Natural killer cell (primary cell): Measurements from ENCODE around the gene OR56A4. TPM values are rescaled to one million over a fixed set of nuclear protein-coding genes. Genes with fewer than 3 reads are reported as not detected.

Experiments
- ATAC-seq, 3 donors: fragments of 150-1000 bp in 2 of 3; fragments of 200-7000 bp in 1 of 3; cut with Tn5 transposase; 1 replicate in 1 of 3; 2 replicates in 2 of 3; pipeline ENCODE4 v1.10.0; 2021; ENCODE audit warnings: mild to moderate bottlenecking in 2 of 3, moderate library complexity in 2 of 3
- DNase-seq, 2 donors: peaks; one replicate each; pipeline versions ENCODE4 v3.0.0 to v3.0.0-alpha.2; 2013 to 2021; ENCODE audit warnings: mixed read lengths in 1 of 2
- H3K27ac ChIP-seq: one replicate; pipeline ENCODE4 v1.5.1; 2013; ENCODE audit warnings: mild to moderate bottlenecking, low read length
- H3K27me3 ChIP-seq: one replicate; pipeline ENCODE4 v1.6.1; 2013; ENCODE audit warnings: low read length; ENCODE audit not compliant: control insufficient read depth, insufficient read depth
- H3K36me3 ChIP-seq: one replicate; pipeline ENCODE4 v1.6.1; 2013; ENCODE audit warnings: low read length; ENCODE audit not compliant: control insufficient read depth, insufficient read depth
- H3K4me1 ChIP-seq: one replicate; pipeline ENCODE4 v1.6.1; 2013; ENCODE audit warnings: low read length; ENCODE audit not compliant: control insufficient read depth, insufficient read depth
- H3K4me3 ChIP-seq: one replicate; pipeline ENCODE4 v1.5.1; 2013; ENCODE audit warnings: low read length
- H3K9me3 ChIP-seq: one replicate; pipeline ENCODE4 v1.6.1; 2013; ENCODE audit warnings: low read length; ENCODE audit not compliant: control insufficient read depth, insufficient read depth
- H3K27ac Mint-ChIP-seq, 2 donors: one replicate each; pipeline ENCODE4 v1.8.0; 2022; ENCODE audit warnings: mild to moderate bottlenecking in 2 of 2, mixed read lengths in 2 of 2, moderate library complexity in 1 of 2
- H3K27me3 Mint-ChIP-seq, 2 donors: one replicate each; pipeline ENCODE4 v1.8.0; 2022; ENCODE audit warnings: low read depth in 2 of 2, mixed read lengths in 2 of 2
- H3K36me3 Mint-ChIP-seq: one replicate; pipeline ENCODE4 v1.8.0; 2022; ENCODE audit warnings: mixed read lengths
- H3K4me1 Mint-ChIP-seq, 2 donors: one replicate each; pipeline ENCODE4 v1.8.0; 2022; ENCODE audit warnings: mixed read lengths in 2 of 2
- H3K4me3 Mint-ChIP-seq: one replicate; pipeline ENCODE4 v1.8.0; 2022; ENCODE audit warnings: mild to moderate bottlenecking, moderate library complexity, mixed read lengths
- H3K9me3 Mint-ChIP-seq, 2 donors: one replicate each; pipeline ENCODE4 v1.8.0; 2022; ENCODE audit warnings: mixed read lengths in 2 of 2
- WGBS: methylation state at CpG from one replicate; pipeline ENCODE4 v1.1.7; 2013; ENCODE audit warnings: missing lambda C conversion rate; ENCODE audit not compliant: insufficient coverage; 5-methylcytosine and 5-hydroxymethylcytosine counted together
- intact Hi-C: fragments of 100-400 bp; cut with micrococcal nuclease; formaldehyde crosslinking; loops from one replicate; pipeline ENCODE4 v1.14.2; 2022
- total RNA-seq, 4 donors: library from RNA; stranded (reverse); fragments of 120-200 nt in 1 of 4; gene quantifications; one replicate each; pipeline versions ENCODE4 v1.2.3 to v1.2.4, GENCODE V29; 2013 to 2022
- TF ChIP-seq, protein P1 (sequence below): fragments of 200-600 bp; IDR thresholded peaks from one replicate; pipeline ENCODE4 v1.8.0; 2022; ENCODE audit warnings: antibody characterized with exemption

OR56A4 gene
- total RNA-seq, 3 donors from 2014 or later (not counting 1 experiment from before 2014, with no cell fraction given), result 0.09 to 0.13 (median 0.09) TPM

DNA sequence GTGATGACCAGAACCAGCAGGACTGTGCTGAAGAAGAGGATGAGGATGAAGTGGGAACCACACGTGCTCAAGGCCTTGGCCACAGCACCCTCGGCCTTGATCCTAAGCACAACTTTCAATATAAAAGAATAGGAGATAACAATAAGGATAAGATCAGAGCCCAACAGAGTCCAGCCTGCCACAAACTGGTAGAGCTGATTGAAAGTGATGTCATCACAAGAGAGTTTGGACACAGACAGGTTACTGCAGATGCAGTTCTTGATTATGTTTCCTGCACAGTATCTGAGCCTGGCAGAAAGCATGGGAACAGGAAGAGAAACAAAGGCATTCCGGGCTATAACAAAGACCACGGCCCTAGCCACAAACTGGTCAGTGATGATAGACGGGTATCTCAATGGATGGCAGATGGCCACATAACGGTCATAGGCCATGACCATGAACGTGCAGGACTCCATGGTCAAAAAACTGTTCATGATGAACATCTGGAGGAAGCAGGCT, 4.5 kb downstream of the OR56A4 start:
- TF ChIP-seq, protein P1, sequence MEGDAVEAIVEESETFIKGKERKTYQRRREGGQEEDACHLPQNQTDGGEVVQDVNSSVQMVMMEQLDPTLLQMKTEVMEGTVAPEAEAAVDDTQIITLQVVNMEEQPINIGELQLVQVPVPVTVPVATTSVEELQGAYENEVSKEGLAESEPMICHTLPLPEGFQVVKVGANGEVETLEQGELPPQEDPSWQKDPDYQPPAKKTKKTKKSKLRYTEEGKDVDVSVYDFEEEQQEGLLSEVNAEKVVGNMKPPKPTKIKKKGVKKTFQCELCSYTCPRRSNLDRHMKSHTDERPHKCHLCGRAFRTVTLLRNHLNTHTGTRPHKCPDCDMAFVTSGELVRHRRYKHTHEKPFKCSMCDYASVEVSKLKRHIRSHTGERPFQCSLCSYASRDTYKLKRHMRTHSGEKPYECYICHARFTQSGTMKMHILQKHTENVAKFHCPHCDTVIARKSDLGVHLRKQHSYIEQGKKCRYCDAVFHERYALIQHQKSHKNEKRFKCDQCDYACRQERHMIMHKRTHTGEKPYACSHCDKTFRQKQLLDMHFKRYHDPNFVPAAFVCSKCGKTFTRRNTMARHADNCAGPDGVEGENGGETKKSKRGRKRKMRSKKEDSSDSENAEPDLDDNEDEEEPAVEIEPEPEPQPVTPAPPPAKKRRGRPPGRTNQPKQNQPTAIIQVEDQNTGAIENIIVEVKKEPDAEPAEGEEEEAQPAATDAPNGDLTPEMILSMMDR, result no peak

DNA sequence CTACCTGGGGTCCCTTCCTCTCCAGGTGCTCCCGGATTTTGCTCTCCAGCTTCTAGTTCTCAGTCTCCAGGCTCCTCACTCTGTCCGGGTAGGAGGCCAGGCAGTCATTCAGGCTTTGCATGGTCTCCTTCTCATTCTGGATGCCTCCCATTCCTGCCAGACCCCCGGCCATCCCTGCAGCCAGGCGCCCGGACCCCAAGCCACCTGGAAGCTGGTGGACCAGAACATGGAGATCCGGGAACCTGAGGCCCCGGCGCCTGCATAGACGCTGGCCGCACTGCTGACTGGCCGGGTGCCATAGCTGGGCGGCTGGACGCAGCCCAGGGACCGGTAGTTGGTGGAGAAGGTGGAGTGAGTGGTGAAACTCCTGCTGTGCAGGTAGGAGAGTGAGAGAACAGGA, 12.0 kb downstream of the OR56A4 start:
- ATAC-seq (no peak), DNase-seq (no peak)
- intact Hi-C loops, result no loop called here
- Mint-ChIP-seq H3K4me1 (no peaks in the 10 kb centered on the region), H3K27ac (no peak overlapping the region), H3K36me3 (no peaks in the 10 kb centered on the region), H3K27me3 (peaks cover 7 to 14% of the 10 kb centered on the region in 2 donors), H3K4me3 (no peak overlapping the region), H3K9me3 (no peaks in the 10 kb centered on the region)
- H3K27ac ChIP-seq, result no peak overlapping the region
- 88% methylated on average over 14 of the region's 14 CpGs for whole genome bisulfite sequencing
- no peaks in the 10 kb centered on the region for H3K4me1 ChIP-seq
- no peaks in the 10 kb centered on the region for H3K36me3 ChIP-seq
- no peaks in the 10 kb centered on the region for H3K9me3 ChIP-seq
- H3K27me3 ChIP-seq, result no peaks in the 10 kb centered on the region
- H3K4me3 ChIP-seq, result no peak overlapping the region
- TF ChIP-seq, protein P1, result no peak

More for the DNA sequence above, 4.5 kb downstream of the OR56A4 start:
- Mint-ChIP-seq H3K27ac (no peak overlapping the region), H3K27me3 (peaks cover 23 to 49% of the 10 kb centered on the region in 2 donors), H3K9me3 (no peaks in the 10 kb centered on the region), H3K36me3 (no peaks in the 10 kb centered on the region), H3K4me3 (no peak overlapping the region), H3K4me1 (no peaks in the 10 kb centered on the region)
- Histone ChIP-seq H3K27ac (no peak overlapping the region), H3K27me3 (no peaks in the 10 kb centered on the region), H3K4me3 (no peak overlapping the region), H3K9me3 (no peaks in the 10 kb centered on the region), H3K36me3 (no peaks in the 10 kb centered on the region), H3K4me1 (no peaks in the 10 kb centered on the region)
- intact Hi-C loops, result no loop called here
- ATAC-seq (no peak), DNase-seq (no peak)
- WGBS, result 56% methylated on average over 5 of the region's 7 CpGs

DNA sequence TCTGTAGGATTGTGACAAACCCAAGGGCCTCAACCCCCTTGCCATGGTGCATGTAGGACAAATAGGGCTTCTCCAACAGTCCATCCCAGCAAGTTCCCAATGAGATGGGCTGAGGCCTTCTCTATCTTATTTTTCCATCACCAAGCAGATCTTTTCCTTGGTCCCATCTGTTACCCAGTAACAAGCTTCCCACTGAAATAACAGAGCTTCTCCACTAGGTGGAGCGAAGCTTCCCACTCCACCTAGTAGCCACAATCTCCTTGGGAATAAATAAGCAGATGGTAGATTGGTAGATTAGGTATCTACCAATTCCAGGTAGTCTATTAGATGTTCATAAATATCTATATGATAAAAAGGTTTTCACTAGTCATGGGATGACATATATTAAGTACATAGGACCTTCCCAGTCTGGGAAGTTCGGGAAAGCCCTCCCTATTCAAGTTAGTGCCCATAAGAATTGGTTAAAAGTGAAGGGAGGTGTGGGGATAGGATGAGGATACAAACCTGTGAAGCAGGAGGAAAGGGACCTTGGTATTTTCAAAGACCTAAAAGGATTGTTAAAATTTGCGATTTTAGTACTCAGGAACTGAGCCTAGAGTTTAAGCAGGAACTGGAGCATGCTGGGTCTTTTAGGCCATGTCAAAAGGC, 14.0 kb downstream of the OR56A4 start:
- Histone ChIP-seq H3K4me1 (no peaks in the 10 kb centered on the region), H3K36me3 (no peaks in the 10 kb centered on the region), H3K27me3 (no peaks in the 10 kb centered on the region), H3K9me3 (no peaks in the 10 kb centered on the region), H3K4me3 (no peak overlapping the region), H3K27ac (no peak overlapping the region)
- Mint-ChIP-seq H3K4me3 (no peak overlapping the region), H3K36me3 (no peaks in the 10 kb centered on the region), H3K27ac (no peak overlapping the region), H3K27me3 (peaks cover 6 to 25% of the 10 kb centered on the region in 2 donors), H3K9me3 (no peaks in the 10 kb centered on the region), H3K4me1 (no peaks in the 10 kb centered on the region)
- intact Hi-C loops, result no loop called here
- 81% methylated on average over 2 of the region's 3 CpGs for WGBS
- TF ChIP-seq, protein P1, result peak; percentile 14
- ATAC-seq, result no peak
- no peak for DNase-seq

DNA sequence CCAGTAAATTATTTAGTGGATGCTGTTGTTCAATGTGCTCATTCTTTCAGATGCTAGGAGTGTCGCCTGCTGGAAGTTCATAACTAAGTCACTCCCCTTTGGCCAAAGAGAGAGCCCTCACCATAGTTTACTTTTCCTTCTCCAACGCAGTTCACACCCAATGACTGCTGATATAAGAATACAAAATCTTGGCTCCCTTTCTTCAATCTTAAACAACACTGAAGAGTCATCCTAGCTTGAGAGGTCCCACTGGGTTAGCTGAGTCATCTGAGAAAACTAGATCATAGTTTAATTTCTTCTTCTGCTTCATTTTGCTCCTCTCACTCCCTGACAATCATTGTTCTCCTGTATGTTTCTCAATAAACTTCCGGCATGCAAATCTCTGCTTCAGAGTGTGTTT, 14.6 kb downstream of the OR56A4 start:
- 87% methylated on average over 3 of the region's 3 CpGs for WGBS
- no peak overlapping the region for H3K27ac ChIP-seq
- TF ChIP-seq, protein P1, result no peak

More for the DNA sequence above, 14.6 kb downstream of the OR56A4 start:
- Histone ChIP-seq H3K36me3 (no peaks in the 10 kb centered on the region), H3K27me3 (no peaks in the 10 kb centered on the region), H3K4me1 (no peaks in the 10 kb centered on the region), H3K4me3 (no peak overlapping the region), H3K9me3 (no peaks in the 10 kb centered on the region)
- Mint-ChIP-seq H3K4me1 (no peaks in the 10 kb centered on the region), H3K27me3 (peaks cover 9 to 31% of the 10 kb centered on the region in 2 donors), H3K36me3 (no peaks in the 10 kb centered on the region), H3K9me3 (no peaks in the 10 kb centered on the region), H3K4me3 (no peak overlapping the region), H3K27ac (no peak overlapping the region)
- intact Hi-C loops, result no loop called here
- ATAC-seq (no peak), DNase-seq (no peak)
